Testis (tissue), 3 donors: Measurements from ENCODE around the gene FKBP2. TPM values are rescaled to one million over a fixed set of nuclear protein-coding genes. Genes with fewer than 3 reads are reported as not detected.

Experiments
- DNase-seq: peaks from one replicate; pipeline ENCODE4 v3.0.0-alpha.2; 2019
- H3K27ac ChIP-seq, 2 donors: fragments of 200-600 bp; sonication (generic); one replicate each; pipeline ENCODE4 v1.5.1; 2019
- H3K27me3 ChIP-seq: fragments of 200-600 bp; sonication (generic); one replicate; pipeline ENCODE4 v1.5.1; 2019
- H3K36me3 ChIP-seq: fragments of 200-600 bp; sonication (generic); one replicate; pipeline ENCODE4 v1.5.1; 2017; ENCODE audit warnings: low read depth; ENCODE audit errors: missing control alignments
- H3K4me1 ChIP-seq: fragments of 200-600 bp; sonication (generic); one replicate; pipeline ENCODE4 v1.5.1; 2019
- H3K4me3 ChIP-seq, 2 donors: fragments of 200-600 bp; sonication (generic); one replicate each; pipeline ENCODE4 v1.5.1; 2017 to 2019
- H3K9me3 ChIP-seq: fragments of 200-600 bp; sonication (generic); one replicate; pipeline ENCODE4 v1.5.1; 2017
- POLR2A ChIP-seq: fragments of 450-650 bp; IDR thresholded peaks from one replicate; pipeline ENCODE4 v1.6.1; 2017; ENCODE audit warnings: antibody characterized with exemption, mild to moderate bottlenecking, moderate library complexity
- WGBS, 2 donors: methylation state at CpG; one replicate each; pipeline ENCODE4 v1.1.5; 2018; 5-methylcytosine and 5-hydroxymethylcytosine counted together
- intact Hi-C: fragments of 100-400 bp; cut with DNase I; formaldehyde crosslinking; loops from one replicate; pipeline ENCODE4 v1.15.1; 2023; ENCODE audit warnings: low total_unique reads
- polyA plus RNA-seq: library from polyadenylated mRNA; stranded (reverse); fragments of 350-450 nt; fragmentation: Illumina TruSeq; extraction: RNeasy Lipid Tissue Mini Kit (QIAGEN cat#74804); gene quantifications from one replicate; pipeline ENCODE4 v1.2.3, GENCODE V29; 2014; ENCODE audit warnings: low read depth, low replicate concordance; ENCODE audit not compliant: insufficient read depth
- total RNA-seq, 2 donors: library from RNA; depleted of rRNA; stranded (reverse); fragments of >200 nt; gene quantifications; one replicate each; pipeline ENCODE4 v1.2.3, GENCODE V29; 2016
- TF ChIP-seq, protein P1 (sequence below), 3 experiments: fragments of 450-650 bp in 2 of 3; fragments of 200-600 bp in 1 of 3; sonication (generic) in 1 of 3; IDR thresholded peaks; one replicate each; pipeline ENCODE4 v1.5.1; 2016 to 2019; ENCODE audit warnings: antibody characterized with exemption in 3 of 3, mild to moderate bottlenecking in 2 of 3, moderate library complexity in 1 of 3

Gene FKBP2
- total and polyA plus RNA-seq, 3 donors from 2014 or later, result 151 to 159 (median 159) TPM

DNA sequence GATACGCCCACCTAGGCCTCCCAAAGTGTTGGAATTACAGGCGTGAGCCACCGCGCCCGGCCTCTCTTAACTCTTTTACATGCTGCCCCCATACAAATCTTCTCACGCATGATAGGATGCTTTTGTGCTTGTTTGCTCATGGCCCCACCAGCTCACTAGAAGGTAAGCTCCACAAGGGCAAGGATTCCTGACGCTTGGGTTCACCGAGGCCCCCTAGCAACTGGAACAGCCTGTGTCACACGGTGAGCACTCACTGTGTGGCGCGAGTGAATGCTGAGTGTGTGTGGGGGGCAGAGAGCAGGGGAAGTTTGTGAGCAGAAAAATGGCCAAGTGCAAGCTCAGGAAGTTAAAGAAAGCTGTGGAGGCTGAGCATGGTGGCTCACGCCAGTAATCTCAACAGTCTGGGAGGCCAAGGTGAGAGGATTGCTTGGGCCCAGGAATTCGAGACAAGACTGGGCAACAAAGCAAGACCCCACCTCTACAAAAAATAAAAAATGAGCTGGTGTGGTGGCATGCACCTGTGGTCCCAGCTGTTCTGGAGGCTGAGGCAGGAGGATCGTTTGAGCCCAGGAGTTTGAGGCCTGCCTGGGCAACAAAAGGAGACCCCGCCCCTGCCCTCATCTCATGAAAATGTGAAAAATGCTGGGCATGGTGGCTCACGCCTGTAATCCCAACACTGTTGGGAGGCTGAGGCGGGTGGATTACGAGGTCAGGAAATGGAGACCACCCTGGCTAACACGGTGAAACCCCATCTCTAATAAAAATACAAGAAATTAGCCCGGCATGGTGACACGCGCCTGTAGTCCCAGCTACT is 41.3 kb downstream of the FKBP2 start:
- Histone ChIP-seq H3K27me3 (no peaks in the 10 kb centered on the region), H3K4me3 (no peak overlapping the region), H3K4me1 (peaks cover 23% of the 10 kb centered on the region), H3K36me3 (no peaks in the 10 kb centered on the region), H3K27ac (no peak overlapping the region), H3K9me3 (no peaks in the 10 kb centered on the region)
- TF ChIP-seq, protein P1, sequence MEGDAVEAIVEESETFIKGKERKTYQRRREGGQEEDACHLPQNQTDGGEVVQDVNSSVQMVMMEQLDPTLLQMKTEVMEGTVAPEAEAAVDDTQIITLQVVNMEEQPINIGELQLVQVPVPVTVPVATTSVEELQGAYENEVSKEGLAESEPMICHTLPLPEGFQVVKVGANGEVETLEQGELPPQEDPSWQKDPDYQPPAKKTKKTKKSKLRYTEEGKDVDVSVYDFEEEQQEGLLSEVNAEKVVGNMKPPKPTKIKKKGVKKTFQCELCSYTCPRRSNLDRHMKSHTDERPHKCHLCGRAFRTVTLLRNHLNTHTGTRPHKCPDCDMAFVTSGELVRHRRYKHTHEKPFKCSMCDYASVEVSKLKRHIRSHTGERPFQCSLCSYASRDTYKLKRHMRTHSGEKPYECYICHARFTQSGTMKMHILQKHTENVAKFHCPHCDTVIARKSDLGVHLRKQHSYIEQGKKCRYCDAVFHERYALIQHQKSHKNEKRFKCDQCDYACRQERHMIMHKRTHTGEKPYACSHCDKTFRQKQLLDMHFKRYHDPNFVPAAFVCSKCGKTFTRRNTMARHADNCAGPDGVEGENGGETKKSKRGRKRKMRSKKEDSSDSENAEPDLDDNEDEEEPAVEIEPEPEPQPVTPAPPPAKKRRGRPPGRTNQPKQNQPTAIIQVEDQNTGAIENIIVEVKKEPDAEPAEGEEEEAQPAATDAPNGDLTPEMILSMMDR (IDR thresholded peaks at IDR 0.05), result no peak
- TF ChIP-seq POLR2A, result no peak
- 93 to 94% methylated on average over 22 of the region's 22 CpGs for WGBS, 2 donors
- intact Hi-C loops, result no loop called here
- no peak for DNase-seq

DNA sequence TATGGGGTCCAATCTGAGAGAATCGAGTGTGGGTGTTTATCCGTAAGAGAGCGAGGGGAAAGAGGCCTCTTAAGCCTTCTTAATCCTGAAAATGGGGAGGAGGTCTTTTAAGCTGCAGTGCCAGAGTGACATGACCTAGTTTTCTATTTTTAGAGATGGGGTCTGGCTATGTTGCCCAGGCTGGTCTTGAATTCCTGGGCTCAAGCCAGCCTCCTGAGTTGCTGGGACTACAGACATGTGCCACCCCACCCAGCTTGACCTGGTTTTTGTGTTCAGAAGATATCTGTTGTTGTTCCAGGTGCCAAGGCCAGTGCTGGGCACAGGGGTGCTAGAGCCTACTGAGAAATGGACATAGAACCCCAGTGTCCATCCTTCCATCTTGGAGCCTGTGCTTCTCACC is 42.2 kb downstream of the FKBP2 start:
- peaks cover 23% of the 10 kb centered on the region for H3K4me1 ChIP-seq
- intact Hi-C loops, result no loop called here
- TF ChIP-seq, protein P1 (IDR thresholded peaks at IDR 0.05), result no peak
- TF ChIP-seq POLR2A, result no peak

DNA sequence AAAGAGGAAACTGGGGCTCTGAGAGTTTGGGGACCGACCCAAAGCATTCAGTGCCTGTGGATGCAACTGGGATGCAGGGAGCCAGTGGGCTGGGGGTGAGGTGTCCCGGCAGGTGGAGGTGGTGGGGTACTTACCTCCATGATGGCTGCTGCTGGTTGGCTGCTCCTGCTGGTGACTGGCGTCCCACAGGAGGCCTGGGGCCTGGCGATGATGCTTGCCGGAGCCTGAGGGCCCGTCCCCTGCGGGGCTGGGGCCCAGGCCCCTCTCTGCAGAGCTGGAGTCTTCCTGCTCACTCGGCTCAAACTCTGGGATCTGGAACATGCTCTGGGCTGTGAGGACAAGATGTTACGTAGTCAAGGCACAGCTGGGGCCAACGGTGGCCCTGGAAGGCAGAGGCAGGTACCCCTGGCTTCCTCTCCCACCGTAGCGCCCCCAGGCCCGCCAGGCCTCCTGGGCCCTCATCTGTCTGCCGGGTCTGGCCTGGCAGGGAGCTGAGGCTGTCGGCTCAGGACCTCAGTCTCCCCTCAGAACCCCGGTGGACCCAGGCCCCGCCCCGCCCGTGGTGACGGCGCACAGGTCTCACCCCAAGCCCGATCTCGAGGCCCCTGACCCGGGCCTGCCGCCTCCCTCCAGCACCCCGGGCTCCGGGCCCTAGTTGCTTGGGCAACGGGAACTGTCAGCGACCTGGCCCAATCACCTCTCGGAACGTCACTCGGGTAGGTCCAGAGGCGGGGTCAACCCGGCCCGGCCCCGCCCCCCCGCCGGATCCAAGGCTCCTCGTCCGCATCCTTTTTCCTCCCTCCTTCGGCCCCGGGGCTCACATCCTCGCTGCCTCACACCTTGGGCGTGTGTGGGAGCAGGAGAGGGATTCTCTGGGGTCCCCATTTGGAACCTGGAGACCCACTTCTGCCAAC is 43.4 kb downstream of the FKBP2 start, which contains the start of gene BAD:
TSS of gene BAD (minus strand) at position 618 of the 914 bp plus-strand sequence. CDS start at position 321, 297 bp downstream.
- TF ChIP-seq, protein P1 (IDR thresholded peaks at IDR 0.05), result no peak
- no peak for TF ChIP-seq POLR2A
- H3K9me3 ChIP-seq, result no peaks in the 10 kb centered on the region
- peak within 1 kb of the TSS; percentile 80 to 93 for H3K4me3 ChIP-seq
- no peaks in the 10 kb centered on the region for H3K27me3 ChIP-seq
- DNase-seq, result peak; percentile 98
- no peaks in the 10 kb centered on the region for H3K36me3 ChIP-seq
- H3K27ac ChIP-seq, result peak within 1 kb of the TSS; percentile 79 to 97
- WGBS, 2 donors, result 2 to 3% methylated on average over 19 to 28 of the region's 44 CpGs
- peaks cover 23% of the 10 kb centered on the region for H3K4me1 ChIP-seq
- intact Hi-C loops, result no loop called here

More for the DNA sequence above, 42.2 kb downstream of the FKBP2 start:
- Histone ChIP-seq H3K27ac (peak overlapping the region in 1 of 2 donors; percentile 45), H3K9me3 (no peaks in the 10 kb centered on the region), H3K4me3 (no peak overlapping the region), H3K36me3 (no peaks in the 10 kb centered on the region), H3K27me3 (no peaks in the 10 kb centered on the region)
- WGBS, 2 donors, result 88 to 90% methylated on average over 3 of the region's 3 CpGs
- DNase-seq, result no peak

DNA sequence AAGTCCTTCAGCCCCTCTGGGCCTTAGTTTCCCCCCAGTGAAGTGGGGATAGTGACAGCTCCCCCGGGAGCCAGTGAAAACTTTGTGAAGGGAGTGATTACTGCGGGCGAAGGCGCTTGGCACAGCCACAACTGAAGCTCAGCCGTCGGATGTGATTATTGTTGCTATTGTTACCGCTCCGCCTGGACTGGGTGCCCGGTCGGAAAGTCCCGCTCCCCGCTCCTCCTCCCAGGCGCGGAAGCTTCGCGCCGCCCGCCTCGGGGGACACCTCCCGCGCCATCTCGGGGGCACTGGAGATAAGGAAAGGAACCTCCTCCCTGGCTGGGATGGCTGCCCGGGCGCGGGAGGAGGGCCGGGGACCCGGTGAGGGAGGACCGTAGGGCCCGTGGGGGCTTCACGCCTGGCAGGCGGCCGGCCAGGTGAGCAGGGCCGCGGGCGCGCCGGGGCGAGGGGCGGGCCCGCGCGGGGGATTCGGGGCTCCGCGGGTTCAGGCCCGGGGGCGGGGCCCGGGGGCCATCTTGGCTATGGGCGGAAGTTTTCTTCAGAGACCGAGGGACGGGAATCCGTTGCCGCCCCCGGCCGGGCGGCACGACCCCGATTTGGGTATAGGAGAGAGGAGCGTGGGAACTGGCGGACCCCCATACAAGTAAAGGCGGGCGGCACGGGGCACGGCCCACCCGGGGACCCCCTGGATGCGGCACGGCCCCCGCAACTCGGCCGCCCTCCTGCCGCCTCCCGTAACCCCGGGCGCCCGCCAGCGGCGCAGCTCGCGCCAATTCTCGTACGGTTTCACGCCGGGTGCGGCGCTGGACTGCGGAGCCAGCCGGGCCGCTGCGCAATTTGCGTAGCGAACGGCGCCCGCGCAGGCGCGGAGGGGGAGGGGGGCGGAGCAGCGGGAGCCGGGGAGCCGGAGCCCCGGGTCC is 44.3 kb downstream of the FKBP2 start, which contains the start of gene GPR137:
TSS of gene GPR137 (plus strand) at position 887 of the 923 bp plus-strand sequence. CDS start 677 bp downstream, outside the sequence.
- Histone ChIP-seq H3K4me1 (peaks cover 23% of the 10 kb centered on the region), H3K27me3 (no peaks in the 10 kb centered on the region), H3K36me3 (no peaks in the 10 kb centered on the region), H3K27ac (peak within 1 kb of the TSS; percentile 79 to 97), H3K9me3 (no peaks in the 10 kb centered on the region), H3K4me3 (peak within 1 kb of the TSS; percentile 80 to 93)
- peak; percentile 88 for DNase-seq
- TF ChIP-seq POLR2A, result no peak
- TF ChIP-seq, protein P1 (IDR thresholded peaks at IDR 0.05), result peak in 1 of 3 experiments; percentile 5
- intact Hi-C loops, result no loop called here
- WGBS, 2 donors, result 2% methylated on average over 25 of the region's 102 CpGs; no CpG with 5 or more reads in 1 of the 2 donors
